Ureter (tissue), 1 donor: ENCODE measurements around the gene ATG12. TPM values are rescaled to one million over a fixed set of nuclear protein-coding genes. Genes with fewer than 3 reads are reported as not detected.
"Not testable (repeated sequence)": the region's sequence is repeated elsewhere in the genome, so short reads cannot be mapped to it uniquely, and the experiment has no call there.

Experiments used
- DNase-seq: peaks from one replicate; pipeline ENCODE4 v3.0.0-alpha.2; 2020; ENCODE audit warnings: low spot score
- total RNA-seq: library from RNA; stranded (reverse); gene quantifications from one replicate; pipeline ENCODE4 v1.2.4, GENCODE V29; 2023
- donor health status: DM: yes; HTN: yes; CAD: no.

The ATG12 gene
- 35.4 TPM for total RNA-seq

DNA sequence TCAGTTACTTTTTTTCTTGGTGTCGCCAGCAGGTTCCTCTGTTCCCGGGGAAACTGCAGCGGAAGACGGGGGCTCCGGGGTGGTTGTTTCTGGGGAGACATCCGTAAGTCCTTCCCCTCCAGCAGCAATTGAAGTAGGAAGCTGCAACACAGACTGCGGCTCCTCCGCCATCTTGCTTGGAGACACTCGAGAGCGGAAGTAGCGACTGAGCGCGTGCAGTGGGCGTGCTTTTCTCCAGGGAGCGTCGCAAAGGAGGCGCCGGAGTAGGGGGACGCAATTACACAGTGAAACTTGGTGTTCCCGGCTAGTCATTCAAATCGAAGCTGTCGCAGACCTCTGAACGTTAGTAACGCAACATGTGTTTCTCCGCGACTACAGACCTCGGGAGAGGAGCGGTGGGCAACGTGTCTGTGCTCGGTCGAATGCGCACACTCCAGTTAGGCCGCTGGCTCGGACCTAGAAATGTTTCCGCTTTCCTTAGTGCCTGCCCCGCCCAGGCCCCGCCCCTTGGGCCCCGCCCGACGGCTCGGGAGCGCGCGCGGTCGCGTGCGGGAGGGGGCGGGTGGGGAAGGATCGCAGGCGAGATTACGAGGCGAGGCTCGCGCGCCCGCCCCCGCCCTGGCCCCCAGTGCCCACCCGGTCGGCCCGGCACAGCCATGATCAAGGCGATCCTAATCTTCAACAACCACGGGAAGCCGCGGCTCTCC lies at the start of gene ATG12, which contains the start of gene AP3S1:
TSS of gene ATG12 (minus strand) at position 184 of the 707 bp plus-strand sequence. CDS start at position 171, 13 bp downstream.
TSS of gene AP3S1 (plus strand) at position 554 of the 707 bp plus-strand sequence. CDS start at position 657, 103 bp downstream.
- peak; percentile 93 for DNase-seq

DNA sequence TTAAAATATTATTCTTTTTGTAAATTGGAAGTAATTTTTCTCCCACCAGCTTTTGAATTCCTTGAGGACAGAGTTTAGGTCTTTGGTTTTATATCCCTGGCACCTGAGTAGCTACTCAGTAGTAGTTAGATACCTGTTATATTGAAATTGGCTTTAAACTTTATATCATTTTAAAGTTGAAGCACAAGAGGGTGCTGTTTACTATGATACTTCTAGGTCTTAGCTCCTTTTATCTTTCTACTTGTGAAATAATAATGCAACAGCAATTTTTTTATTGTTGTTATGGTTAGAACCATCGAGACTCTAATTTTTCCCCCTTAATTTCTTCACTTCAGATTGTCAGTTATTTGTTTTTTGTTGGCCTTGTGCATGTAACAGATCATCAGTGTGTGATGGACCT lies 46.7 kb upstream of the ATG12 start:
- no peak for DNase-seq

DNA sequence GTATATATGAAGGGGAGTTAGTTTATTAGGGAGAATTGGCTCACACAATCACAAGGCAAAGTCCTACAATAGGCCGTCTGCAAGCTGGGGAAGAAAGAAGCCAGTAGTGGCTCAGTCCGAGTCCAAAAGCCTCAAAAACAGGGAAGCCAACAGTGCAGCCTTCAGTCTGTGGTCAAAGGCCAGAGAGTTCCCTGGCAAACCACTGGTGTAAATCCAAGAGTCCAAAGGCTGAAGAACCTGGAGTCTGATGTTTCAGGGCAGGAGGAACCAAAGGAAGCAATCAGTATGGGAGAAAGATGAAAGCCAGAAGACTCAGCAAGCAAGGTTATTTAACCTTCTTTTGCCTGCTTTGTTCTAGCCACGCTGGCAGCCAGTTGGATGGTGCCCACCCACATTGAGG lies 43.8 kb upstream of the ATG12 start:
- not testable (repeated sequence) for DNase-seq

DNA sequence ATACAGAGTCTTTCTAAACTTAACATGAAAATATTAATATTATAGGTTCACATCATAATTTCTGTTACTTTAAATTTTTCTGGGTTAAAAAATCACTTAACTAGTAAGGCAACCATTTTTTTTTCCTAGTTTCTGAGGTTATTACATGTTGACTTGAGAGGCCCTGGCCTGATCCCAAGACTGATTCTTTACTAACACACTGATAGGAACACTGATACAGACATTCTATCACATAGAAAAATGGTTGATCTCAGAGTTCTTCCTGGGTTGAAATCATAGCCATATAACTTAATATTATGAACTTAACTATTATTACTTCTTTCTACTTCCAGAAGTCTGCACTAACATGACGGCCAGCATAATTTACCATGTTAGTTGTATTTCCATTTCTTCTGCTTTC lies 43.3 kb upstream of the ATG12 start:
- no peak for DNase-seq

DNA sequence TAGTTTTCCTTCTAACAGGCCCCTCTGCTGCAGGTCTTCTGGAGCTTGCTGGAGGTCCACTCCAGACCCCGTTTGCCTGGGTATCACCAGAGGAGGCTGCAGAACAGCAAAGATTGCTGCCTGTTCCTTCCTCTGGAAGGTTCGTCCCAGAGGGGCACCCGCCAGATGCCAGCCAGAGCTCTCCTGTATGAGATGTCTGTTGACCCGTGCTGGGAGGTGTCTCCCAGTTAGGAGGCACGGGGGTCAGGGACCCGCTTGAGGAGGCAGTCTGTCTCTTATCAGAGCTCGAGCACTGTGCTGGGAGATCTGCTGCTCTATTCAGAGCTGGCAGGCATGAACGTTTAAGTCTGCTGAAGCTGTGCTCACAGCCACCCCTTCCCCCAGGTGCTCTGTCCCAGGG lies 41.1 kb upstream of the ATG12 start:
- DNase-seq = not testable (repeated sequence)

DNA sequence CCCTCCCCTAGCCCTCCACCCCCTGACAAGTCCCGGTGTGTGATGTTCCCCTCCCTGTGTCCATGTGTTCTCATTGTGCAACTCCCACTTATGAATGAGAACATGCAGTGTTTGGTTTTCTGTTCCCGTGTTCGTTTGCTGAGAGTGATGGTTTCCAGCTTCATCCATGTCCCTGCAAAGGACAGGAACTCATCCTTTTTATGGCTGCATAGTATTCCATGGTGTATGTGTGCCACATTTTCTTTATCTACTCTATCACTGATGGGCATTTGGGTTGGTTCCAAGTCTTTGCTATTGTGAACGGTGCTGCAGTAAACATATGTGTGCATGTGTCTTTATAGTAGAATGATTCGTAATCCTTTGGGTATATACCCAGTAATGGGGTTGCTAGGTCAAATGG lies 36.0 kb upstream of the ATG12 start:
- not testable (repeated sequence) for DNase-seq

DNA sequence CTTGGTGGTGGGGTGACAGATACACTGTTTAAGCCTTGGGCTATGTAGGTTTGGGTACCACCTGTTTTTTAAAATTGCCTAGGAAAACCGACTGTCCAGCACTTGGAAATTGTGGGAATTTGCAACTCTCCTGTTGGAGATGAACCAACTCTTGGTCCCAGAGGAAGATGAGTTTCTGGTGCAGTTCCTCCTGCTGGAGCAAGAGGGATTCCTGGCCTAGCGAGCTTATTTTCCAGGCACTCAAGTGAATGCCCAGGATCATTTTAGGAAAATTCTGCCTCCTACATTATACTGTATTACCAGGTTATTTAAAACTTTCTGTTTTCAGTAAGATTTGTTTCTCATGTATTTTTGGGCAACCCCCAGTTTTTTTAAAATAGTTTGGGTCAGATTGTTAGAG lies 34.1 kb upstream of the ATG12 start:
- no peak for DNase-seq

DNA sequence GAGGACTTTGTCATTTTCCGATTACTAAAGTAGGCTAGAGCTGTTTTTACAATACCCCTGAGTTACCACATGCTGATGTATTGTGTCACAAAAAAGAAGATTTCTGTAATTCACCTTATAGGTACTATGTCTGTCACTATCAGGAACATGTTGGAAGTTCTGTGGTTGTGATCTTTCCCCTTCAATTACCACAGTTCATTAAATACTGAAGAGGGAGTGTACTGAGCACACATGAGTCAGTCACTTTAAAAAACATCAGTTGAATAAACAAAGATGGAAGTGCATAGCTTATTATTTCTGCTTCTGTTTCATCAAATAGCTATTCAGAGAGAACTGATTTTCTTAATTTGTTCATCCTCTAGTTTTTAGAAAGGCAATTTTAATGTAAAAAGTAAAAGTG lies 32.0 kb upstream of the ATG12 start:
- no peak for DNase-seq

DNA sequence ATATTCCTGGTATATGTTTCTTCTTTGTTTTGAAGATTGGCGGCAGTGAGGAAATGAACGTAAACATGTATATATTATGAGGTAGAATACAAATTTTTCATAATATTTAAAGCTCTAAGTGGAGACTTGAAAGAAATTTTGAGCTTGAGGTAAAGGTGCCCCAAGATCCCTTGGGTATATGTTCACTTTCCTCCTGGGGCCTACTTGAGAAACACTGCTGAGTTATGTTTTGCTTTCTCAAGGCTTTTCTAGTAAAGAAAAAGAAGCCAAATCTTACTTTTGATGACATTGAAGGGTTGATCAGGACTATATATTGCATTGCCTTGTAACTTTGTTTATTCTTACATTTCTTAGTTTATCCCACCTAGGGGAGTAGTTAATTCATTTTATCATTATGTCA lies 31.1 kb upstream of the ATG12 start:
- no peak for DNase-seq

DNA sequence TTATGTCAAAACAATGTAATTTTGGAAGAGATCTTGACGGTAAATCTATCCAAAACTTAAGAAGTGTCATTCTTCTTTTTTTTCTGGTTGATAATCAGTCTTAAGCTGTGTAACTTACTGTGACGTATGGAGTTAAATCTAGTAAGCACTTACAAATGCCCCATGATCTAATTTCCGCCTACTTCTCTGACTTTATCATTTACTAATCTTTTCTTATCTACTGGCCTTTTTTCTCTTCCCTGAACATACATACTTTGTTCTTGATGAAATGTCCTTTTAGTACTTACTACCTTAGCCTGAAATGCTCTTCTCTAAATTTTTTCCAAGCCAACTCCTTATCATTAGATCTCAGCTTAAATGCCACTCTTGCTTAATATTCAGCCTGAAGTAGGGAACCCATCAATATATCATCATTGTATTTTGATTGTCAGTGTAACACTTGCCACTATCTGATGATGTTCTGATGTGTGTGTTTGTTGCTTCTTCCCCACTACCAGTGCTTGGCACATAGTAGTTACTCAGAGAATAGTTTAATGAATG lies 28.0 kb upstream of the ATG12 start:
- no peak for DNase-seq

DNA sequence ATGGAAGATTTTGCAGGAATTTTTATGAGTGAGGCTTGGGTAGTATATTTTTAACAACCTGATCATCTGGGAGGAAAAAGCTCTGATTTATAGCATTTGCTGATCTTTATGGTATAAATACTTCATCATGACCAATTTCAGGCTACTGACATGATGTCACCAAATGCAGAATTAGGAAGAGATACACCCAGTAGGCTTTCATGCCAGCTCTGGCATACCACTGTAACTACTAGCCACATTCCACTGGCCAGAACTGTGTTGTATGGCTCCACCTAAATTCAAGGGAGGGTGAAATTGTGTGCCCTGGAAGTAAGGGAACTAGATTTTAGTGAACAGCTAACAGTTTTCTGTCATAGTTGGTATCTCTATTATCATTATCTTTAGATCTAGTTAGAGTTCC lies 18.0 kb upstream of the ATG12 start:
- DNase-seq = no peak

DNA sequence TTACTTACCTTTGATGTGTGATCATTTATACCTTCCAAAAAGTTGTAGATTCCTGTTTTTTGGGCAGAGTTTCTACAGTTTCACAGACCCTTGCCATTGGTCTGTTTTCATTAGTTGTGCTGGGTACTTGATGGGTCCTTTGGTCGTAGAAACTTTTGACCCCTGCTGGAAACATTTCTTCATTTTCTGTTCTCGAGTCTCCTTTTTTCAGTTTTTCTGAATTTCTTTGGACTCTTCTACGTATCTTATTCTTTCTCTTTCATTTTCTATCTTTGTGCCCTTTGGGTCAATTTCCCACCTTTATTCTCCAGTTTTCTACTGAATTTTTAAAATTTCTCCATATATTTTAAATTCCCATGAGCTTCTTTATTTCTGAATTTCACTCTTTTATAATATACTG lies 17.0 kb upstream of the ATG12 start:
- no peak for DNase-seq

DNA sequence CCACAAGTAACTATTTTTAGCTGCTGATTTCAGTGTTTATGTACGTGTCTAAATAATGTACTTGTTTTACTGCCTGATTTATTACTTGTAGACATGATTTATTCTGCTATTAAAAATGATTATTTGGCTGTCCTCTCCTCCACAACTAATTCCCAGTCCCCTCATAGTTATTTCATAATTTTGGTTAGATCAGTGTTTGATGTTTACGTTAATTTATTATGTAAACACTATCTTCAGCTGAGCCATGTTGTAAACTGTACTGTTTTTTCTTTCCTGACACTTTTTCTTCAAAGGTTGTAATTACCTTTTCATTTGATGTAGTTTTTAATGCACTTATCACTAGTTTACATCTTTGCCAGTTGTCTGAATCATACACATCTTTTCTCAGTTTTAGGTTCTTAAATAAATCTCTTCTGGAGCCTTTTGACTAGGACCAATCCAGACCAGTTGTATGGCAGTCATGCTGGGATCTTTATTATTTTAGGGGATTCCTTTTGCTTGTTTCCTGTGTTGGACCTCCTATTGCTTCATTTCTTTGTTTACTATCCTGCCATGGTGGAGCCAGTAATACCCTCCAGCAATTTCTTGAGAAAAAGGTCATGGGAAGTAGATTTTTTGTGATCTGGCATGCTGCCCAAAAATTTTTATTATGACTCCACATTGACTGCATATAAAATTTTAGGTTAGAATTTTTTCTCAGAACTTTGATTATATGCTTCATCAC lies 16.4 kb upstream of the ATG12 start:
- DNase-seq = no peak

DNA sequence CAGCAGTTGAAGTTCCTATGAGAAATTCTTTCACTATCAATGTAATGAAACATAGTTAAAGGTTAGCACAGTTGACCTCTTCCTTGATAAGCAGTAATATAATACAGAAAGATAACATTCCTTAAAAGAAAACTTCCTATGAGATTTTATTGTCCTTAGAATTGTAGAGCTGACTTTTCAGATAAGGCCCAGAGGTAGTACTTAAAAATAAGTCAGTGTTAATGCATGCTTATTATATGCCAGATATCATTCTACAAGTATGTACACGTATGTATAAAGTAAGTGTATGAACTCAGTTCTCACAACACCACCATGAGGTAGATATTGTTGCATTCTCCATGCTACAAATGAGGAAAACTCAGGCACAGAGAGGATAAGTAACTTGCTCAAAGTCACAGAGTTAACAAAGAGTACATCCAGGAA lies 15.7 kb upstream of the ATG12 start:
- no peak for DNase-seq

DNA sequence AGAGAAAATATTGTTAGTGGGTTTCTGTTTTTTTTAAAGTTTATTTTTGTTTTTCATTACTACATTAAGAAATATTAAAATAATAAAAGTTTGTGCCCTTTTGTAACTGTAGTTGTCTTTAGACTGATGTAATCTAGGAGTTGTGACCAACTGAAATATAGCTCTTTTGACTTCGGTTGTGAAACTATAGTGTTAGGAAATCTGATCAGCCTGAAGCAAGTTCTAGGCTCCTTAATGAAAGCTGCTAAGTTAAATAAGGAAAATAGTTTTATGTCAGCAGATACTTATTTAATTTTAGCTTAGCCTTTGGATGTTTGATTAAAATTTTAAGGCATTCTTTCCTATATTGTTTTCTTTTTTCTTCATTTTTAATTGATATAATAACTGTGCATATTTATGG lies 14.6 kb upstream of the ATG12 start:
- DNase-seq = no peak

DNA sequence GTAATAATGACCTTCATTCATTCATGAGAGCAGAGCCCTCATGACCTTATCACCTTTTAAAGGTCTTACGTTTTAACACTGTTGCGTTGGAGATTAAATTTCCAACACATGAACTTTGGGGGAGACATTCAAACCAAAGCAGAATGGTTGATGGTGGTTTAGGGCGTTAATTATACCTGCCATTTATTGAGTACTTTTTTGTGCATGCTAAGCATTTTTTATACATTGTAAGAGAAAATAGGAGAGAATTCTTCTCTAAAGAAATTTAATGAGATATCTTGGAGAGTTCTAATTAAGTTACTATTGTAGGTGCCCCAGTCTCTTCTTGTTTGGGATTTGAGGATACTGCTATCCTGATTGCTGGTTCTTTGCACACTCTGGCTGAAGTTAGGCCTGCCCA lies 12.8 kb upstream of the ATG12 start:
- no peak for DNase-seq

DNA sequence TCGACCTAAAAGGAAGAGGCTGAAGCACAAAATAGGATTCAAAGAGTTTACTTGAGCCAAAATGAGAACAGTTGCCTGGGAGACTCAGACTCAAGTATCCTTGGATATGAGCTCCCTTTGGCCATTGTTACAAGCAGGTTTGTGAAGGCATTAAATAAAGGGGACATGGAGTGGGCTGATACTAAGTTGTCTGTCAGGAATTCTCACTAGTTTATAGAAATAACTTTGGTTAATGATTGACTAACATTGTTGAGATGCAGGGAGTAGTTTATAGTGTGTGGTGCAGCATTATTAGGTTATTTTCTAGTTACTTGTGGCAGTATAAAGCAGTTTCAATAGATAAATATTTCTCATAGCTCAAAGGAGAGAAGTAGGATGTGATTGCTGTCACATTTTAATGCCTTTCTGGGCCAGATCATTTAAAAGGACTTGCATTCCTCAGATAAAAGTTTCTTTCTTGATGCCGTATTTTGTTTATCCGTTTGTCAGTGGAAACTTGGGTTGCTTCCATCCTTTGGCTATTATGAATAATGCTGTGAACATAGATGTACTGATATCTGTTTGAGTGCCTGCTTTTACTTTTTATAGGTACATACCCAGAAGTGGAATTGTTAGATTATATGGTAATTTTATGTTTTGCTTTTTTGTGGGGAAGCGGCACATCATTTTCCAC lies 9.5 kb upstream of the ATG12 start:
- no peak for DNase-seq

DNA sequence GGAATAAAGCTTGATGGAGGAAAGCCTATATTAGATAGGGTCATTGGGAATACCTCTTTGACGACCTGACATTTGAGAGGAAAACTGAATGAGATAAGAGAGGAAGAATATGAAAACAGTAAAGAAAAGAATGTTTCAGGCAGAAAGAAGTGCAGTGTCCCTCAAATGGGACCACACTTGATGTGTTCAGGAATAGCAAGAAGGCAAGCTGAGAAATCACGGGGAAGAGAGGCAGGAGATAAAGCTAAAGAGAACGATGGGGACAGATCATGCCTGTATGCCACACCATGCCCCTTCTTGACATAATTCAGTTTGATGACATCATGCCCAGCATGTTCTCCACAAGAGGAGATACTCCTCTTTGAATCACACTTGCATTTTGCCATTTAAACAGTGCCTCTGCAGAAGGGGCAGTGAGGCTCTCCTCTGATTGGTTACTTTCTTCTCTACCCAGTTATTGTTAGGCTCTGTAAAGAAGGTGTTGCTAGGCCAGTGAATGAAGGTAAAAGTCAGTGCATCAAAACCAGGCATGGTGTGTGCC lies 8.0 kb upstream of the ATG12 start:
- no peak for DNase-seq

DNA sequence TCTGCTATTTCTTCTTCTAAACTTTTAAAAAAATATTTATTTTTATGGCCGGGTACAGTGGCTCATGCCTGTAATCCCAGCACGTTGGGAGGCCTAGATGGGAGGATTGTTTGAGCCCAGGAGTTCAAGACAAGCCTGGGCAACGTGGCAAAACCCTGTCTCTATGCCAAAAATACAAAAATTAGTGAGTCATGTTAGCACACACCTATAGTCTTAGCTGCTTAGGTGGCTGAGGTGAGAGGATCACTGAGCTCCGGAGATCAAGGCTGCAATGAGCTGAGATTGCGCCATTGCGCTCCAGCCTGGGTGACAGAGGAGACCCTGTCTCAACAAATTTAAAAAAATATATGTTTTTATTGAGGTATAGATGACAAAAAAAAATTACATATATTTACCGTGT lies 5.9 kb upstream of the ATG12 start:
- no peak for DNase-seq

DNA sequence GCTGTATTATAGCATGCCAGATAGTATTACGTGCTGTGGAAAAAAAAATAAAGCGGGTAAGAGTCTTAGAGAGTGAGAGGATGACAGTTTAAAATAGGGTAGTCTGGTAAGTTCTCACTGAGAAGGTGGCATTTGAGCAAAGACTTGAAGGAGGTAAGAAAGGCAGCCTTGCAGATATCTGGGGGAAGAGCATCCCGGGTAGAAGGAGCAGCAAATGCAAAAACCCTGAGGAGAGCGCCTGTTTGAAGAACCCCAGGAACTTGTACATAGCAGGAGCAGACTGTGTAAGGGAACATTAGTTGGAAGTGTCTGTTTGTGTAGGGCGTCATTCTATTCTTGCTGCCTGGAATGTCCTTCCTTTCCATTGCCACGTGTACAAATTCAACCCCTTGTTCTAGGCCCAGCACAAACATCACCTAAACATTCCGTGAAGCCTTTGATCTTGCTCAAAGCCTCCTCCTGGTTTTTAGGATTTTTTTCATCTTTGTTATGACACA lies 3.0 kb upstream of the ATG12 start:
- DNase-seq = no peak

DNA sequence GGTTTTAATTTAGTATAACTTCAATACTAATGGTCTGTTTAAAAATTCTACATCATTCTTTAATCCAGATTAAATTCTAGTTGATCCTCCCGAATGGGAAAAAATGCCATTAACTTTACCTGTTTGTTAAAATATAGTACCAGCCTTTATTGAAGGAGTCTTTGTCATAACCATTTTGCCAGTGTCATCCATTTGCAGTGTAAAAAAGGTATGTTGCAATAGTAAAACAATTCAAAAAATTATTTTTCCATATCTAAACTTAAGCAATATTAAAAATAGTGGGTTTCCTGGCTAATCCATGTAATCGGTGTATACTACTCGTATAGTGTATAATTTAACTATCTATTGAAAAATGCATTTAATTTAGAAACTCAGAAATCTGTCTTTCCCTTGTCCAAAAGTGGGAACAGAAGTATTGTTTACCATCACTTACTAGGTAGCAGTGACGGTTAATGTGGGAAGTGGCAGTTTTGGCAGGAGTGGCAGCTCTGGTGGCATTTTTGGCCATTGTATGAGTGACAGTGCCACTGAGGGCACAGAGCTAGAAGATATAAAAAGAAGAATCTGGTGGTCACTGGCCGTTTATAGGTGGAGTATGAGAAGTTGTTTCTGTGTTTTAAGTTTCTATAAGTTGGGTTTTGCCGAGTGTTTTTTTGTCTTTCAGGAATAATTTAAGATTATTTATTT lies 2.2 kb upstream of the ATG12 start:
- DNase-seq = no peak
